Transverse colon (tissue), 3 donors: ENCODE measurements around the gene RSBN1.

Experiments used
- EP300 ChIP-seq: sonication (generic); formaldehyde crosslinking; IDR thresholded peaks from one replicate; pipeline ENCODE4 v1.6.1; 2017; ENCODE audit warnings: antibody characterized with exemption, low read depth
- POLR2A ChIP-seq: fragments of 450-650 bp; IDR thresholded peaks from one replicate; pipeline ENCODE4 v1.6.1; 2016; ENCODE audit warnings: antibody characterized with exemption, mild to moderate bottlenecking, moderate library complexity
- TF ChIP-seq, protein P1 (sequence below), 5 experiments: fragments of 200-600 bp in 3 of 5; fragments of 450-650 bp in 2 of 5; sonication (generic) in 3 of 5; IDR thresholded peaks; 1 replicate in 2 of 5; 2 replicates in 3 of 5; pipeline ENCODE4 v1.5.1; 2016 to 2017; ENCODE audit warnings: antibody characterized with exemption in 5 of 5, inconsistent platforms in 3 of 5, mild to moderate bottlenecking in 2 of 5, moderate library complexity in 1 of 5

DNA sequence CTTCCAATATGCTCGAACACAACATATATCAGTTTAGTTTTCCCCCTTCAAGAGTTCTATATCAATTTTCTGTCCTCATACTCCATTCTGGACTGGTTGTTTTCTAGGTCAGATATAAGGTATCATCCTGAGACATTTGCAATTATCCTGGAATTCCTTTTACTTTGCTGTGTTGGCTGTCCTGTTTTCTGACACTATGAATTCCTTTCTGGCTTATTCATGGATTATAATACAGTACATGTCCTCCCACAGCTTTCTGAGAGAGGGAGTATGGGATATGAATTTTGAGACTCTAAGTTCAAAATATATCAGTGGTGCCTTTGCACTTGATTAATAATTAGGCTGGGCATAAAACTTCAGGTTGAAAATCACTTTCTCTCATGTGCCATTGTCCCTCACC, 64.9 kb downstream of the RSBN1 start:
- TF ChIP-seq, protein P1, sequence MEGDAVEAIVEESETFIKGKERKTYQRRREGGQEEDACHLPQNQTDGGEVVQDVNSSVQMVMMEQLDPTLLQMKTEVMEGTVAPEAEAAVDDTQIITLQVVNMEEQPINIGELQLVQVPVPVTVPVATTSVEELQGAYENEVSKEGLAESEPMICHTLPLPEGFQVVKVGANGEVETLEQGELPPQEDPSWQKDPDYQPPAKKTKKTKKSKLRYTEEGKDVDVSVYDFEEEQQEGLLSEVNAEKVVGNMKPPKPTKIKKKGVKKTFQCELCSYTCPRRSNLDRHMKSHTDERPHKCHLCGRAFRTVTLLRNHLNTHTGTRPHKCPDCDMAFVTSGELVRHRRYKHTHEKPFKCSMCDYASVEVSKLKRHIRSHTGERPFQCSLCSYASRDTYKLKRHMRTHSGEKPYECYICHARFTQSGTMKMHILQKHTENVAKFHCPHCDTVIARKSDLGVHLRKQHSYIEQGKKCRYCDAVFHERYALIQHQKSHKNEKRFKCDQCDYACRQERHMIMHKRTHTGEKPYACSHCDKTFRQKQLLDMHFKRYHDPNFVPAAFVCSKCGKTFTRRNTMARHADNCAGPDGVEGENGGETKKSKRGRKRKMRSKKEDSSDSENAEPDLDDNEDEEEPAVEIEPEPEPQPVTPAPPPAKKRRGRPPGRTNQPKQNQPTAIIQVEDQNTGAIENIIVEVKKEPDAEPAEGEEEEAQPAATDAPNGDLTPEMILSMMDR (IDR thresholded peaks at IDR 0.05) = no peak
- TF ChIP-seq POLR2A = no peak
- TF ChIP-seq EP300 = no peak
